Trophoblast cell (in vitro differentiated cells and primary cell): ENCODE measurements around the gene NME7.
A peak's percentile ranks its signal among the peaks of the same experiment; 100 is the strongest.

Experiments used
- DNase-seq, 2 donors: peaks; one replicate each; pipeline ENCODE4 v3.0.0-alpha.2; 2016
- H2AFZ ChIP-seq: 2 replicates; pipeline ENCODE4 v1.6.1; 2013; ENCODE audit warnings: low read length, moderate library complexity, mild to moderate bottlenecking; ENCODE audit not compliant: insufficient read depth, poor library complexity
- H2AK5ac ChIP-seq: 2 replicates; pipeline ENCODE4 v1.6.1; 2013; ENCODE audit warnings: mild to moderate bottlenecking, low read length
- H2BK120ac ChIP-seq: 2 replicates; pipeline ENCODE4 v1.6.1; 2013; ENCODE audit warnings: low read length, mild to moderate bottlenecking, moderate library complexity; ENCODE audit not compliant: insufficient read depth, poor library complexity
- H2BK12ac ChIP-seq: 2 replicates; pipeline ENCODE4 v1.6.1; 2013; ENCODE audit warnings: mild to moderate bottlenecking, low read length, moderate library complexity
- H2BK5ac ChIP-seq: 2 replicates; pipeline ENCODE4 v1.6.1; 2013; ENCODE audit warnings: low read length, low read depth, moderate library complexity, mild to moderate bottlenecking; ENCODE audit not compliant: poor library complexity
- H3K14ac ChIP-seq: 2 replicates; pipeline ENCODE4 v1.6.1; 2013; ENCODE audit warnings: mild to moderate bottlenecking, low read length
- H3K18ac ChIP-seq: 2 replicates; pipeline ENCODE4 v1.6.1; 2013; ENCODE audit warnings: mild to moderate bottlenecking, low read length
- H3K23ac ChIP-seq: 2 replicates; pipeline ENCODE4 v1.6.1; 2013; ENCODE audit warnings: low read length
- H3K27ac ChIP-seq: 2 replicates; pipeline ENCODE4 v1.5.1; 2013; ENCODE audit warnings: low read depth, mild to moderate bottlenecking, inconsistent platforms, low read length, moderate library complexity
- H3K27me3 ChIP-seq: 2 replicates; pipeline ENCODE4 v1.6.1; 2013; ENCODE audit warnings: inconsistent platforms, mild to moderate bottlenecking, low read length, moderate library complexity; ENCODE audit not compliant: insufficient read depth
- H3K36me3 ChIP-seq, 2 experiments: 1 replicate in 1 of 2; 2 replicates in 1 of 2; pipeline ENCODE4 v1.6.1; 2013; ENCODE audit warnings: low read length in 2 of 2, mild to moderate bottlenecking in 2 of 2, moderate library complexity in 1 of 2; ENCODE audit not compliant: insufficient read depth in 2 of 2, control insufficient read depth in 1 of 2
- H3K4ac ChIP-seq: 2 replicates; pipeline ENCODE4 v1.6.1; 2013; ENCODE audit warnings: low read depth, mild to moderate bottlenecking, low read length, moderate library complexity
- H3K4me1 ChIP-seq, 2 experiments: 1 replicate in 1 of 2; 2 replicates in 1 of 2; pipeline ENCODE4 v1.6.1; 2013; ENCODE audit warnings: low read length in 2 of 2, mild to moderate bottlenecking in 2 of 2, moderate library complexity in 1 of 2; ENCODE audit not compliant: insufficient read depth in 2 of 2, control insufficient read depth in 1 of 2
- H3K4me2 ChIP-seq: 2 replicates; pipeline ENCODE4 v1.6.1; 2013; ENCODE audit warnings: inconsistent platforms, mild to moderate bottlenecking, low read length, moderate library complexity
- H3K4me3 ChIP-seq: 2 replicates; pipeline ENCODE4 v1.5.1; 2013; ENCODE audit warnings: mild to moderate bottlenecking, low read depth, low read length, inconsistent platforms
- H3K79me1 ChIP-seq: one replicate; pipeline ENCODE4 v1.6.1; 2013; ENCODE audit warnings: low read length
- H3K79me2 ChIP-seq: 2 replicates; pipeline ENCODE4 v1.6.1; 2013; ENCODE audit warnings: low read length, mild to moderate bottlenecking; ENCODE audit not compliant: control insufficient read depth, insufficient read depth, poor library complexity
- H3K9ac ChIP-seq: 2 replicates; pipeline ENCODE4 v1.6.1; 2013; ENCODE audit warnings: mild to moderate bottlenecking, low read length
- H3K9me3 ChIP-seq: 2 replicates; pipeline ENCODE4 v1.6.1; 2013; ENCODE audit warnings: low read depth, mild to moderate bottlenecking, control low read depth, inconsistent platforms, low read length; ENCODE audit not compliant: insufficient read depth
- H4K12ac ChIP-seq: 2 replicates; pipeline ENCODE4 v1.6.1; 2013; ENCODE audit warnings: low read depth, mild to moderate bottlenecking, low read length, moderate library complexity
- H4K8ac ChIP-seq: 2 replicates; pipeline ENCODE4 v1.6.1; 2013; ENCODE audit warnings: low read depth, mild to moderate bottlenecking, low read length, moderate library complexity
- H4K91ac ChIP-seq: one replicate; pipeline ENCODE4 v1.6.1; 2013; ENCODE audit warnings: low read depth, mild to moderate bottlenecking, low read length, moderate library complexity
- WGBS: extraction: QIAGEN DNeasy Blood & Tissue Kit; methylation state at CpG from one replicate; pipeline ENCODE4 v1.1.7; 2013; ENCODE audit warnings: missing lambda C conversion rate; ENCODE audit not compliant: insufficient read length, insufficient coverage; ENCODE audit errors: extremely low coverage; 5-methylcytosine and 5-hydroxymethylcytosine counted together

Gene NME7

GRCh38 chr1:169364948-169365347 lies 2.6 kb downstream of the NME7 start:
- no peak overlapping the region for H4K12ac ChIP-seq
- H3K18ac ChIP-seq: no peak overlapping the region
- no peak overlapping the region for H3K14ac ChIP-seq
- H3K79me1 ChIP-seq: peaks cover 3% of the 10 kb centered on the region
- H2AK5ac ChIP-seq: no peak overlapping the region
- no peak overlapping the region for H4K91ac ChIP-seq
- H3K9me3 ChIP-seq: no peaks in the 10 kb centered on the region
- no peak overlapping the region for H3K9ac ChIP-seq
- H3K79me2 ChIP-seq: no peaks in the 10 kb centered on the region
- no CpG with 5 or more reads among the region's 2 CpGs for WGBS
- no peaks in the 10 kb centered on the region for H3K27me3 ChIP-seq
- peak; percentile 70 to 90 for DNase-seq
- H3K36me3 ChIP-seq: peaks cover 2% of the 10 kb centered on the region in 2 experiments
- H3K4me1 ChIP-seq: peaks cover 2 to 4% of the 10 kb centered on the region in 2 experiments
- H2BK12ac ChIP-seq: no peak overlapping the region
- H3K4me3 ChIP-seq: no peak overlapping the region
- H2BK120ac ChIP-seq: no peak overlapping the region
- no peak overlapping the region for H3K23ac ChIP-seq
- no peak overlapping the region for H3K4me2 ChIP-seq
- H3K27ac ChIP-seq: no peak overlapping the region
- H2AFZ ChIP-seq: no peak overlapping the region
- no peak overlapping the region for H4K8ac ChIP-seq
- no peak overlapping the region for H3K4ac ChIP-seq
- H2BK5ac ChIP-seq: no peak overlapping the region

- no peak overlapping the region for H4K91ac ChIP-seq
- no CpG with 5 or more reads among the region's 5 CpGs for WGBS
These were observed 4.4 kb downstream of the NME7 start for GRCh38 chr1:169363046-169363730.

DNA sequence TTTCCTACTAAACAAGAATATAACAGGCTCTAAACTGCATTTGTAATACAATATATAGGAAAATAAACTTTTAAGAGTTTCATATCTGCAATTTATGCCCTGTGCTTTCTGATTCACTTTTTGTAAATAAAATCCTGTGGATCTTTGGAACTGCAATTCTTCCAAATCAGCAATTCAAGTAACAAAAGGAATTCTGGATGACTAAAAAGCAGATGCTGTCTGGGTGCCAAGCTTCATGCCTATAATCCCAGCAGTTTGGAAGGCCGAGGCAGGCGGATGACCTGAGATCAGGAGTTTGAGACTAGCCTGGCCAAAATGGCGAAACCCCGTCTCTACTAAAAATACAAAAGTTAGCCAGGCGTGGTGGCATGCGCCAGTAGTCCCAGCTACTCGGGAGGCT lies 6.3 kb downstream of the NME7 start:
- no CpG with 5 or more reads among the region's 7 CpGs for WGBS

More at GRCh38 chr1:169363046-169363730, 4.4 kb downstream of the NME7 start:
- H3K4me3 ChIP-seq: no peak overlapping the region
- no peaks in the 10 kb centered on the region for H3K36me3 ChIP-seq
- H4K8ac ChIP-seq: no peak overlapping the region
- no peak overlapping the region for H2AK5ac ChIP-seq
- H3K14ac ChIP-seq: no peak overlapping the region
- no peak overlapping the region for H2BK5ac ChIP-seq
- no peak overlapping the region for H3K27ac ChIP-seq
- no peak overlapping the region for H3K4ac ChIP-seq
- H3K9ac ChIP-seq: no peak overlapping the region
- no peak overlapping the region for H3K4me2 ChIP-seq
- H4K12ac ChIP-seq: no peak overlapping the region
- H3K9me3 ChIP-seq: no peaks in the 10 kb centered on the region
- no peak overlapping the region for H3K18ac ChIP-seq
- no peaks in the 10 kb centered on the region for H3K79me2 ChIP-seq
- H3K23ac ChIP-seq: no peak overlapping the region
- H2BK12ac ChIP-seq: no peak overlapping the region
- peaks cover 2 to 4% of the 10 kb centered on the region in 2 experiments for H3K4me1 ChIP-seq
- peaks cover under 1% of the 10 kb centered on the region for H3K79me1 ChIP-seq
- no peak overlapping the region for H2BK120ac ChIP-seq
- no peaks in the 10 kb centered on the region for H3K27me3 ChIP-seq
- H2AFZ ChIP-seq: no peak overlapping the region
- peak; percentile 31 to 88 for DNase-seq

DNA sequence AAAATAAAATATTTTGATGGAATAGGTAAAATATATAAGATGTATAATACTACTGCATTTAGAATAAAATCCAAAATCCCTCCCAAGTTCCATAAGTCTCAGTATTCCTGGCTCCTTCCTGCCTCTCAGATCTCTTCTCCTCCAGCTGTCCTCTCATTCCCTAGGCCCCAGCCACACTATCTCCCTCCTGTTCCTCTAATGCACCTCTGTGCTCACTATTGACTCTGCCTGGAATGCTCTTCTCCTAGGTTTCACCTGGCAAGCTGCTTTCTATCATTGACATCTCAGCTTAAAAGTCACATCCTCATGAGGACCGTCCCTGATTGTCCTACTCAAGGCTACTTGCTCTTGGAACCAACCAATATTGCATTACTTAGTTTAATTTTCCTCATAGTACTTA lies 7.2 kb downstream of the NME7 start:
- no peak overlapping the region for H4K8ac ChIP-seq
- H2AK5ac ChIP-seq: no peak overlapping the region
- H2BK5ac ChIP-seq: no peak overlapping the region
- no peak overlapping the region for H3K14ac ChIP-seq
- H3K4me1 ChIP-seq: peaks cover 0 to 2% of the 10 kb centered on the region in 2 experiments
- H3K79me2 ChIP-seq: no peaks in the 10 kb centered on the region
- no peaks in the 10 kb centered on the region for H3K9me3 ChIP-seq
- no peaks in the 10 kb centered on the region for H3K36me3 ChIP-seq
- DNase-seq: no peak
- no peak overlapping the region for H3K4ac ChIP-seq
- H3K23ac ChIP-seq: no peak overlapping the region
- no peak overlapping the region for H3K4me2 ChIP-seq
- no peak overlapping the region for H2BK12ac ChIP-seq
- no peak overlapping the region for H2BK120ac ChIP-seq
- no peak overlapping the region for H3K18ac ChIP-seq
- no peaks in the 10 kb centered on the region for H3K79me1 ChIP-seq
- no peak overlapping the region for H2AFZ ChIP-seq
- H3K9ac ChIP-seq: no peak overlapping the region
- H3K27me3 ChIP-seq: no peaks in the 10 kb centered on the region
- WGBS: no CpG with 5 or more reads among the region's 1 CpG
- H3K27ac ChIP-seq: no peak overlapping the region
- H4K12ac ChIP-seq: no peak overlapping the region
- no peak overlapping the region for H3K4me3 ChIP-seq
- H4K91ac ChIP-seq: no peak overlapping the region

More for the DNA sequence above, 6.3 kb downstream of the NME7 start:
- H3K27ac ChIP-seq: no peak overlapping the region
- H3K9me3 ChIP-seq: no peaks in the 10 kb centered on the region
- no peak overlapping the region for H2AFZ ChIP-seq
- no peak overlapping the region for H2BK12ac ChIP-seq
- H4K12ac ChIP-seq: no peak overlapping the region
- H4K91ac ChIP-seq: no peak overlapping the region
- H2BK120ac ChIP-seq: no peak overlapping the region
- H3K79me1 ChIP-seq: no peaks in the 10 kb centered on the region
- H3K14ac ChIP-seq: no peak overlapping the region
- no peak overlapping the region for H3K9ac ChIP-seq
- no peak overlapping the region for H2BK5ac ChIP-seq
- H3K23ac ChIP-seq: no peak overlapping the region
- no peak overlapping the region for H4K8ac ChIP-seq
- no peak for DNase-seq
- no peak overlapping the region for H3K4ac ChIP-seq
- no peak overlapping the region for H2AK5ac ChIP-seq
- H3K79me2 ChIP-seq: no peaks in the 10 kb centered on the region
- H3K18ac ChIP-seq: no peak overlapping the region
- H3K27me3 ChIP-seq: no peaks in the 10 kb centered on the region
- no peak overlapping the region for H3K4me2 ChIP-seq
- no peaks in the 10 kb centered on the region for H3K36me3 ChIP-seq
- H3K4me1 ChIP-seq: peaks cover 0 to 2% of the 10 kb centered on the region in 2 experiments
- H3K4me3 ChIP-seq: no peak overlapping the region
